SK-N-SH treated with all-trans-retinoic acid at 6 μM for 48 hours (cell line): ENCODE measurements around the gene MTCH1.

ENCODE experiments used
- BACH2 ChIP-seq: fragments of 250-450 bp; sonication (Bioruptor Pico); IDR thresholded peaks from 2 replicates; pipeline ENCODE4 v1.9.0; 2021; ENCODE audit warnings: mild to moderate bottlenecking, borderline replicate concordance
- ZFP30 ChIP-seq: fragments of 450-650 bp; formaldehyde crosslinking; IDR thresholded peaks from 2 replicates; pipeline ENCODE4 v1.5.0; 2022; ENCODE audit warnings: mild to moderate bottlenecking, moderate library complexity

- no peak for TF ChIP-seq BACH2 (CRISPR knock-in tag)
- TF ChIP-seq ZFP30 (CRISPR knock-in tag), result no peak
Measured at GRCh38 chr6:37020381-37020780, 34.4 kb upstream of the MTCH1 start.
